NCI-H69 (cell line): ENCODE results near the gene CYTH1.
A peak's percentile ranks its signal among the peaks of the same experiment; 100 is the strongest.

Experiments
- DNase-seq: peaks from one replicate; lab custom pipeline; 2025; lab: John Stamatoyannopoulos, UW

The CYTH1 gene

GRCh38 chr17:78645421-78646295 is 136.4 kb downstream of the CYTH1 start:
- peak; percentile 55 for DNase-seq

GRCh38 chr17:78644931-78645351 is 137.1 kb downstream of the CYTH1 start:
- DNase-seq: no peak

DNA sequence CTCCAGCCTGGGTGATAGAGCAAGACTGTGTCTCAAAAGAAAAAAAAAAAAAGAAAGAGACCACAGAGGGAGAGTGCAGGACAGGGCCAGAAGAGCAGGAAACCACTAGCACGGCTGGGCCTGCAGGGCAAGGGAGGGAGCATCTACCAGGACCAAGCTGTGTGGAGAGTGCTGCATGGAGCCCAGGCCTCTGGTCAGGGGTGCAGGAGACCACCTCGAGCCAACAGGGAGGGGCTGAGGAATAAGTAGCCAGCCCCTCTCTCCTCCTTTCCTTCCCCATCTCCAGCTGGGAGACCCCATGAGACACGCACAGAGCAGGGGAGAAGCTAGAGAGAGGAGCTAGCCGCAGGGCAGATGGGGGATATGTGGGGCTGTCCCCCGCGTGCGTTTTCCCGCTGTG is 137.8 kb downstream of the CYTH1 start:
- DNase-seq: no peak

- no peak for DNase-seq
These were observed 138.7 kb downstream of the CYTH1 start for GRCh38 chr17:78643326-78643725.

DNA sequence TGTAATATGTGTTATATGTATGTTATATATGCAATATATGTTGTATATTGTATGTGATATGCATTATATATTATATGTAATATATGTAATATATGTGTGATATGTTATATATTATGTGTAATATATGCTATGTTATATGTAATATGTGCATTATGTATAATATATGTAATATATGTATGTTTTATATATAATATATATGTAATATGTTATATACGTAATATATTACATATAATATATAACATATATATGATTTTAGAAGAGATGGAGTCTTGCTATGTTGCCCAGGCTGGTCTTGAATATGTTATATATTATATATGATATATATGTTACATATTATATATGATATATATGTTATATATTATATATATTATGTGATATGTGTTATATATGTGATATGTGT is 139.4 kb downstream of the CYTH1 start:
- no peak for DNase-seq

GRCh38 chr17:78641666-78642065 is 140.4 kb downstream of the CYTH1 start:
- no peak for DNase-seq

DNA sequence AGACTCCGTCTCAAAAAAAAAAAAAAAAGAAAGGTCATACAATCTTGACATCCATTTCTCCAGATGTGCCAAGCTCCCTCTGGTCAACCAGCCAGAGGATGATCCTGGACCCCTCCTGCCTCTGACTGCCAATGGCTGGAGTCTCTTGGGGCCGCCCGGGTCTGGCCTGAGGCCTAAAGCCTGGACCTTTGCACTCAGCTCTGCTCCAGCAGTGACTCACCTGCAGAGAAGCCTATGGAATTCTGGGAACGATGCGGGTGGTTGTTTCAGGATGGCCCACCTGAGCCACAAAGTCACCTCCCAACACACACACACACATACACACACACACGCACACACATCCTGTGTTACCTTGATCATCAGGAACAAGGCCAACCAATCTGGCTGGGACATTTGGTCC is 140.8 kb downstream of the CYTH1 start:
- no peak for DNase-seq

DNA sequence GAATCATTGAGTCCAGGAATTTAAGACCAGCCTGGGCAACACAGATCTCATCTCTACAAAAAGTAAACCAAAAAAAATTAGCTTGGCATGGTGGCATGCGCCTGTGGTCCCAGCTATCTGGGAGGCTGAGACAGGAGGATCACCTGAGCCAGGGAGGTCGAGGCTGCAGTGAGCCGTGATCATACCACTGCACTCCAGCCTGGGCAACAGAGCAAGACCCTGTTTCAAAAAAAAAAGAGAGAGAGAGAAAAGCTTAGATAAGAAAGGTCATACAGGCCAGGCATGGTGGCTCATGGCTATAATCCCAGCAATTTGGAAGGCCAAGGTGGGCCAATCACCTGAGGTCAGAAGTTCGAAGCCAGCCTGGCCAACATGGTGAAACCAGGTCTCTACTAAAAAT is 141.4 kb downstream of the CYTH1 start:
- DNase-seq: no peak

DNA sequence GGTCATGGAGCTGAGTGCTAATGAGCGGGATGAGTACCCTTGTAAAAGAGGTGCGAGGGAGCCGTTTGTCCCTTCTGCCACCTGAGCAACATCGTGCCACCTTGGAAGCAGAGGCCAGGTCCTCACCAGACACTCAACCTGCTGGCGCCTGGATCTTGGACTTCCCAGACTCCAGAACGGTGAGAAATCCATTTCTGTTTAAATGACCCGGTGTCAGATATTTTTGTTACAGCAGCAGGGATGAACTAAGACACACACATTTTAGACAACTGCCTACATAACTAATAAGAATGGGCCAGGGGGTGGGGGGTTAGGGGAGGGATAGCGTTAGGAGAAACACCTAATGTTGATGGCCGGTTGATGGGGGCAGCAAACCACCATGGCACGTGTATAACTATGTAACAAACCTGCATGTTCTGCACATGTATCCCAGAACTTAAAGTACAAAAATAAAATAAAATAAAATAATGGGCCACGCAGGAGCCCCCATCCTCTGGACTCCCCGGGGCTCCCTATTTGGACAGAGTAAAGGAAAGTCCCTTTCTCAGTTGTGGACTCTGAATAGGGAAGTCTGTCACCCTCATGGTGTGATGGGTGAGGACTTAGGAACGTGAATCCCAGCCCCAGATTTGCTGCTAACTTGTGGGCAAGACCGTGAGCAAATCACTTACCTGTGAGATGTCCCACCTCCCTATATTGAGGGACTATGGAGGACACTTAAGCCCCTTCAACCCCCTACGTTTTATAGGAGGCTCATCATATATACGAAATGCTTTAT is 144.2 kb downstream of the CYTH1 start:
- DNase-seq: no peak

DNA sequence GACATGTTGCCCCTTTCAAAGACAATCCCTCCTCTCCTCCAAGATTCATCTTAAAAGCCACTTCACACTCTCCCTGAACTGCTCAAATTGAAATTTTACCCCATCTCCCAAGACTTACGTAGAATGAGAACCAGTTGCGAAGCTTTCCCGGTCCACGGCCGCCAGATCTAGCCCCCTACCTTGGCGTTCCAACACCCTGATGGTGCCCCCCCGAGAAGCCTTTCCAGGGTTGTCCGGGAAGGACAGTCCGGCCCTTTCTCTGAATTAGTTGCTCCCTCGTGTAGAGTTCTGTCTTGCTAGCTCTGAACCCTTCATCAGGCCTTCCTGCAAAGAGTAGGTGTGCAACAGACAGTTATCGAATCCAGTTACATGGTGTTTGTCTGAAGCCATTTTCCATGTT is 144.9 kb downstream of the CYTH1 start:
- no peak for DNase-seq

DNA sequence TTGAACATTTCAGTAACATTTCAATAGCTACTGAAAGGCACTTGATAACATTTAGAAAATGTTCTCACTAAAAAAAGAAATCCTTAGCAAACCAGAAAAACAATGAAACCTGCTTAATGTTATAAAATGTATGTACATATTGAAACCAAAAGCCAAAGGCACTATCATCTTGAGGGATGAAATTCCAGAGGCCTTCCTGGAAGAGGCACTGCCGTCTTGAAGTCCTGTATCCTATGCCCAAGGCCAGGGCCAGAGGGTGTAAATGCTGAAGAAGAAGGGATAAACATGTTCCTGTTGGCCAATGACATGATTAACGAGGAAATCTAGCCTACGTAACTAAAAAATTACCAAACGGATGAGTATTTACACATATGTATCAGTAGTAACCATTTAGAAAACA is 147.9 kb downstream of the CYTH1 start:
- DNase-seq: no peak

DNA sequence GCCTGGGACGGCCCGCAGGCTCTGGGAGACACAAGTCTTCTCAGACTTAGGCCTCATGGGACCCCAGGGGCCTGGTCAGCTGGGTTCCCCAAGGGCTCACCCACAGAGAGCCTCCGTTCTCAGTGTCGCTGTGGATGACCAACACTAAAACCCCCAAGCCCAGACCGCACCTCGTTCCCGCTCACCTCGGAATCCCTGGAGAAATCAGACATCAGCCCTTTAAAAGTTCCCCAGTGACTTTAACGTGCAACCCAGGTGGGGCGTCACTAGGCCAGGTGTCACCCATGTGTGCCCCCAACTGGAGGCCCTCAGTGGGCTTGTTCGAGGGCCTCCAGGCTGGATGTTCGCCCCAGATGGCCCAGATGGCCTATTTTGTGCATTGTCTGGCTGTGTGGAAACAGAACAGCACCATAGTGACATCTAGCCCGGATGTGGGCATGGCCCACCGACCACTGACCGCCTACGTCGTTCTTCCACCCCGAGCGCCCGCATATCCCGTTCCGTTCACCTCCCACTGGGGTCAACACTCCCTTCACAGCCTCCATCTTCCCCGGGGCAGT is 152.6 kb downstream of the CYTH1 start:
- no peak for DNase-seq

DNA sequence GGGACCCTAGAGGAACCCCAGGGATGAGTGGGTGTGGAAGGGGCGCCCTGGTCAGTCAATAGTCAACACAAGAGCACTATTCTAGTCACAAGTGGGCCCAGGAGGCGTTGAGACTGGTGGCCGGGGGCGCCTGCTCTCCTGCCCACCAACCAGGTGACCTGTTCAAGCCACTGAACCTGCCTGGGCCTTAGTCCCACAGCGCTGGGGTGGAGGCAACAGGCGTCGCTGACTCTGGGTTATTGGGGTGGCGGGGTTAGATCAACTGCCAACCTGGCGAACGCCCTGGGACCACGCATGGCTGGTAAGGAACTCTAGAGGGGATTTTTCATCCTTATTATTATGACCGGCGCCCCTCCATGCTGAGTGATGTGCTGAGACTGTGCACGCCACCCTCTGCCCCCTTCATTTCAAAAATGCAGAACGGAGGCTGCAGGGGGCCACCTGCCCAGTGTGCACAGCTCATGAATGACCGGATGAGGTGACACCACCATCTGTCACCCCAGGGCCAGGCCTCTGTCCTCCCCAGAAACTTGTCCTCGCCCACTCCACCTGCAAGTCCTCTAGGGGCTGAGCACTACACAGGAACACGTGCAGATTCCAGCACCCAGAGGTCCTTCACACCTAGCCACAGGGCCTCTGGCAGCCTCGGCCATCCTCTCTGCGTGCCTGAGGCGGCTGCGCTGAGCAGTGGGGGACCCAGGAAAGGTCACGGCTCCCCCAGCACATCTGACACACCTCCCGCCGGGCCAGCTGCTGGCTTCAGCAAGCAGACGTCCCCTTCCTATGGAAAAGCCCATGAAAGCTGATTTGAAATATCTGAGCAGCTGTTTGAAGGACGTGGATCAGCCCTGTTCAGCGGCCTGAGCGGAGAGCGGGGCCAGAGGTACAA is 153.3 kb downstream of the CYTH1 start:
- no peak for DNase-seq

DNA sequence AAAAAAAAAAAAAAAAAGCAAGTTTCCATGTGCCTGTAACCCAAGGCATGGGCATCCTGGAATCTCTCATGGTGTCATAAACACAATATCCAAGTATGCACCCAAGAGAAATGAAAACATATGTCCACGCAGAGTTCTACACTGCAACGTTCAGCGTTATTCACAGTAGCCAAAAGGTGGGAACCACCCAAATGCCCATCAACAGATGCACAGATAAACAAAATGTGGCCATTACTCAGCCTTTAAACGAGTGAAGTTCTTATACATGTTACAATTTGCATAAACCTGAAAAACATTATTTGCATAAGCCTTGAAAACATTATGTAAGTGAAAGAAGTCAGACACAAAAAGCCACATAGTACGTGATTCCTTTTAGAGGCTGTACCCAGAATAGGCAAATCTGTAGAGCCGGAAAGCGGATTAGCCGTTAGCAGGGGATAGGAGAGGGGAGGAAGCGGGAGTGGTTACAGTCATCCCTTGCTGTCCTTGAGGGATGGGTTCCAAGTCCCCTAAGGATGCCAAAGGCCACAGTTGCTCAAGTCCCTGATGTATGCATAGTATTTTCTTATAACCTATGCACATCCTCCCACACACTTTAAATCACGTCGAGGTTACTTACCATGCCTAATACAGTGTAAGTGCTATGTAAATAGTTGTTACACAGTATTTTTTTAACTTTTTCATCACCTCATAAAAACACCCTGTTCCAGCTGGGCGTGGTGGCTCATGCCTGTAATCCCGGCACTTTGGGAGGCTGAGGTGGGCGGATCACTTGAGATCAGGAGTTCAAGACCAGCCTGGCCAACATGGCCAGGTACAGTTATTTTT is 157.5 kb downstream of the CYTH1 start:
- no peak for DNase-seq
